Chondrocyte (in vitro differentiated cells): Measurements from ENCODE around the gene EDN3. TPM values are rescaled to one million over a fixed set of nuclear protein-coding genes. Genes with fewer than 3 reads are reported as not detected.

ENCODE experiments used
- DNase-seq: peaks from one replicate; pipeline ENCODE4 v3.0.0; 2021; ENCODE audit warnings: mixed read lengths, low spot score
- H3K27ac Mint-ChIP-seq: one replicate; pipeline ENCODE4 v1.8.0; 2021; ENCODE audit warnings: mild to moderate bottlenecking, moderate library complexity, mixed read lengths; ENCODE audit not compliant: unreplicated experiment
- H3K27me3 Mint-ChIP-seq: 2 replicates; pipeline ENCODE4 v1.8.0; 2021; ENCODE audit warnings: low read depth, mixed read lengths
- H3K36me3 Mint-ChIP-seq: 2 replicates; pipeline ENCODE4 v1.8.0; 2021; ENCODE audit warnings: low read depth, mixed read lengths
- H3K4me1 Mint-ChIP-seq: 2 replicates; pipeline ENCODE4 v1.8.0; 2021; ENCODE audit warnings: low read depth, mild to moderate bottlenecking, mixed read lengths
- H3K4me3 Mint-ChIP-seq: one replicate; pipeline ENCODE4 v1.8.0; 2021; ENCODE audit warnings: mild to moderate bottlenecking, moderate library complexity, mixed read lengths; ENCODE audit not compliant: unreplicated experiment
- H3K9me3 Mint-ChIP-seq: 2 replicates; pipeline ENCODE4 v1.8.0; 2021; ENCODE audit warnings: low read depth, mixed read lengths
- CTCF ChIP-seq: fragments of 200-600 bp; sonication (generic); IDR thresholded peaks from 2 replicates; pipeline ENCODE4 v1.5.0; 2021; ENCODE audit warnings: antibody characterized with exemption, mild to moderate bottlenecking, moderate library complexity
- total RNA-seq: library from RNA; stranded (reverse); gene quantifications from 3 replicates; pipeline ENCODE4 v1.2.1, GENCODE V29; 2021

Gene EDN3
- total RNA-seq, 1 donor from 2014 or later = 0.55 TPM

GRCh38 chr20:59328071-59328470 lies 27.7 kb downstream of the EDN3 start:
- no peaks in the 10 kb centered on the region for H3K36me3 Mint-ChIP-seq
- no peak for DNase-seq
- no peak for TF ChIP-seq CTCF
- no peak overlapping the region for H3K4me3 Mint-ChIP-seq
- H3K4me1 Mint-ChIP-seq = no peaks in the 10 kb centered on the region
- H3K27me3 Mint-ChIP-seq = peaks cover 24% of the 10 kb centered on the region
- H3K27ac Mint-ChIP-seq = no peak overlapping the region
- H3K9me3 Mint-ChIP-seq = no peaks in the 10 kb centered on the region

GRCh38 chr20:59331721-59332329 lies 31.4 kb downstream of the EDN3 start:
- H3K36me3 Mint-ChIP-seq = no peaks in the 10 kb centered on the region
- no peak overlapping the region for H3K4me3 Mint-ChIP-seq
- no peak for DNase-seq
- no peaks in the 10 kb centered on the region for H3K4me1 Mint-ChIP-seq
- H3K9me3 Mint-ChIP-seq = no peaks in the 10 kb centered on the region
- no peak overlapping the region for H3K27ac Mint-ChIP-seq
- TF ChIP-seq CTCF = no peak
- peaks cover 7% of the 10 kb centered on the region for H3K27me3 Mint-ChIP-seq

- DNase-seq = no peak
- Mint-ChIP-seq H3K27me3 (peaks cover 7% of the 10 kb centered on the region), H3K4me3 (no peak overlapping the region), H3K4me1 (no peaks in the 10 kb centered on the region), H3K36me3 (no peaks in the 10 kb centered on the region), H3K9me3 (no peaks in the 10 kb centered on the region), H3K27ac (no peak overlapping the region)
- TF ChIP-seq CTCF = no peak
Observed at GRCh38 chr20:59333260-59333845, 32.9 kb downstream of the EDN3 start.

GRCh38 chr20:59333951-59334350 lies 33.5 kb downstream of the EDN3 start:
- H3K36me3 Mint-ChIP-seq = no peaks in the 10 kb centered on the region
- no peak for TF ChIP-seq CTCF
- no peak overlapping the region for H3K27ac Mint-ChIP-seq
- no peak for DNase-seq
- H3K27me3 Mint-ChIP-seq = peaks cover 5% of the 10 kb centered on the region
- no peaks in the 10 kb centered on the region for H3K4me1 Mint-ChIP-seq
- H3K9me3 Mint-ChIP-seq = no peaks in the 10 kb centered on the region
- no peak overlapping the region for H3K4me3 Mint-ChIP-seq

GRCh38 chr20:59334651-59335300 lies 34.4 kb downstream of the EDN3 start:
- H3K27me3 Mint-ChIP-seq = peaks cover 3% of the 10 kb centered on the region
- no peaks in the 10 kb centered on the region for H3K36me3 Mint-ChIP-seq
- H3K4me1 Mint-ChIP-seq = no peaks in the 10 kb centered on the region
- no peak overlapping the region for H3K27ac Mint-ChIP-seq
- H3K4me3 Mint-ChIP-seq = no peak overlapping the region
- DNase-seq = no peak
- no peaks in the 10 kb centered on the region for H3K9me3 Mint-ChIP-seq
- TF ChIP-seq CTCF = no peak
